ENCODE measurements around the gene NLRC4. TPM values are rescaled to one million over a fixed set of nuclear protein-coding genes. Genes with fewer than 3 reads are reported as not detected.

Gene NLRC4
- total RNA-seq, 1 donor from 2014 or later, result 0.16 TPM

Other genes with a start within 250 kb of the NLRC4 start
- 72.1 and 77.1 TPM in 2 replicates for gene DPY30, start 225.1 kb downstream of the NLRC4 start, total RNA-seq
- gene SPAST, start 201.3 kb downstream of the NLRC4 start, total RNA-seq, result 18.4 and 18.5 TPM in 2 replicates
- gene SLC30A6, start 99.0 kb downstream of the NLRC4 start, total RNA-seq, result 20.8 and 22.2 TPM in 2 replicates
- 33.4 and 36.7 TPM in 2 replicates for gene YIPF4, start 13.0 kb upstream of the NLRC4 start, total RNA-seq
- 111 and 123 TPM in 2 replicates for gene BIRC6, start 92.1 kb upstream of the NLRC4 start, total RNA-seq

Measured in activated T-helper 2 cell treated with anti-CD3 and anti-CD28 coated beads, Interferon-gamma antibody, Interleukin-2, Interleukin-4, amounts not matched to agents 10 μg/mL and 5 μg/mL and 100 μg/mL, durations not matched to agents 14 hours and 24 hours and 36 hours (primary cell).